Ovary (tissue), 9 donors: ENCODE data around the gene SELENOW. TPM values are rescaled to one million over a fixed set of nuclear protein-coding genes. Genes with fewer than 3 reads are reported as not detected.

Source experiments
- DNase-seq, 5 donors: peaks; one replicate each; pipeline ENCODE4 v3.0.0-alpha.2; 2019 to 2020
- H3K27ac ChIP-seq, 2 donors: fragments of 200-600 bp; one replicate each; pipeline versions ENCODE4 v1.5.1 to v1.8.0; 2019 to 2022
- H3K27me3 ChIP-seq: fragments of 200-600 bp; one replicate; pipeline ENCODE4 v1.8.0; 2022
- H3K36me3 ChIP-seq: fragments of 200-600 bp; sonication (generic); one replicate; pipeline ENCODE4 v1.5.1; 2019
- H3K4me1 ChIP-seq: one replicate; pipeline ENCODE4 v1.8.1; 2013; ENCODE audit warnings: mild to moderate bottlenecking, moderate library complexity; ENCODE audit not compliant: insufficient read depth
- H3K4me3 ChIP-seq: fragments of 200-600 bp; sonication (generic); one replicate; pipeline ENCODE4 v1.5.1; 2017
- H3K9me3 ChIP-seq, 2 donors: fragments of 200-600 bp in 1 of 2; sonication (generic) in 1 of 2; one replicate each; pipeline versions ENCODE4 v1.5.1 to v1.8.1; 2013 to 2019; ENCODE audit warnings: mild to moderate bottlenecking in 1 of 2, moderate library complexity in 1 of 2
- CTCF ChIP-seq, 3 donors: fragments of 450-650 bp in 2 of 3; fragments of 200-600 bp in 1 of 3; IDR thresholded peaks; one replicate each; pipeline versions ENCODE4 v1.5.1 to v1.8.0; 2016 to 2022; ENCODE audit warnings: antibody characterized with exemption in 3 of 3, mild to moderate bottlenecking in 1 of 3
- EP300 ChIP-seq: sonication (generic); formaldehyde crosslinking; IDR thresholded peaks from one replicate; pipeline ENCODE4 v1.6.1; 2017; ENCODE audit warnings: antibody characterized with exemption
- POLR2A ChIP-seq: fragments of 450-650 bp; IDR thresholded peaks from one replicate; pipeline ENCODE4 v1.6.1; 2017; ENCODE audit warnings: antibody characterized with exemption, mild to moderate bottlenecking, moderate library complexity
- WGBS, 3 donors: extraction: QIAGEN DNeasy Blood & Tissue Kit in 1 of 3; methylation state at CpG; one replicate each; pipeline versions ENCODE4 v1.1.5 to v1.1.7; 2013 to 2017; 5-methylcytosine and 5-hydroxymethylcytosine counted together
- intact Hi-C, 4 donors: fragments of 100-400 bp; cut with DNase I; formaldehyde crosslinking; loops; one replicate each; pipeline versions ENCODE4 v1.11.0 to v1.15.1; 2022 to 2023
- polyA plus RNA-seq, 2 donors: library from polyadenylated mRNA; stranded (reverse); fragments of 200-250 nt in 1 of 2; fragments of 350-450 nt in 1 of 2; fragmentation: Illumina TruSeq in 1 of 2; extraction: RNeasy Lipid Tissue Mini Kit (QIAGEN cat#74804) in 1 of 2; gene quantifications; one replicate each; pipeline ENCODE4 v1.2.3, GENCODE V29; 2013 to 2014
- total RNA-seq, 7 donors: library from RNA; depleted of rRNA in 2 of 7; stranded (reverse); fragments of >200 nt in 2 of 7; fragmentation: NEBNext Ultra II Directional in 3 of 7; extraction: Animal tissue kit (Norgen Biotek cat#: 25700) in 3 of 7; gene quantifications; one replicate each; pipeline versions ENCODE4 v1.1.0 to v1.2.4, GENCODE V29; 2016 to 2023
- donor health status: DM: no; HTN: no; CAD: no; lungs with moderate emphysema.
- donor health status: DM: no; HTN: no; CAD: no.
- donor health status: Bipolar disorder and iron deficiency.
- donor health status: DM: yes; HTN: yes; CAD: no.
- donor health status: DM: no; HTN: no; CAD: no.
- donor health status: DM: yes; HTN: yes; CAD: no.

SELENOW gene
- total and polyA plus RNA-seq, 9 donors: 169 to 412 (median 257) TPM

GRCh38 chr19:47755065-47755761, 23.3 kb upstream of the SELENOW start:
- no peaks in the 10 kb centered on the region for H3K27me3 ChIP-seq
- no peaks in the 10 kb centered on the region for H3K9me3 ChIP-seq
- H3K4me1 ChIP-seq: no peaks in the 10 kb centered on the region
- H3K27ac ChIP-seq: no peak overlapping the region
- WGBS, 3 donors: 85 to 91% (median 87%) methylated on average over 32 to 36 of the region's 36 CpGs
- H3K4me3 ChIP-seq: no peak overlapping the region
- intact Hi-C loops: no loop called here
- no peaks in the 10 kb centered on the region for H3K36me3 ChIP-seq
- TF ChIP-seq POLR2A: no peak
- no peak for TF ChIP-seq CTCF (IDR thresholded peaks at IDR 0.05)
- TF ChIP-seq EP300: no peak
- DNase-seq: no peak

DNA sequence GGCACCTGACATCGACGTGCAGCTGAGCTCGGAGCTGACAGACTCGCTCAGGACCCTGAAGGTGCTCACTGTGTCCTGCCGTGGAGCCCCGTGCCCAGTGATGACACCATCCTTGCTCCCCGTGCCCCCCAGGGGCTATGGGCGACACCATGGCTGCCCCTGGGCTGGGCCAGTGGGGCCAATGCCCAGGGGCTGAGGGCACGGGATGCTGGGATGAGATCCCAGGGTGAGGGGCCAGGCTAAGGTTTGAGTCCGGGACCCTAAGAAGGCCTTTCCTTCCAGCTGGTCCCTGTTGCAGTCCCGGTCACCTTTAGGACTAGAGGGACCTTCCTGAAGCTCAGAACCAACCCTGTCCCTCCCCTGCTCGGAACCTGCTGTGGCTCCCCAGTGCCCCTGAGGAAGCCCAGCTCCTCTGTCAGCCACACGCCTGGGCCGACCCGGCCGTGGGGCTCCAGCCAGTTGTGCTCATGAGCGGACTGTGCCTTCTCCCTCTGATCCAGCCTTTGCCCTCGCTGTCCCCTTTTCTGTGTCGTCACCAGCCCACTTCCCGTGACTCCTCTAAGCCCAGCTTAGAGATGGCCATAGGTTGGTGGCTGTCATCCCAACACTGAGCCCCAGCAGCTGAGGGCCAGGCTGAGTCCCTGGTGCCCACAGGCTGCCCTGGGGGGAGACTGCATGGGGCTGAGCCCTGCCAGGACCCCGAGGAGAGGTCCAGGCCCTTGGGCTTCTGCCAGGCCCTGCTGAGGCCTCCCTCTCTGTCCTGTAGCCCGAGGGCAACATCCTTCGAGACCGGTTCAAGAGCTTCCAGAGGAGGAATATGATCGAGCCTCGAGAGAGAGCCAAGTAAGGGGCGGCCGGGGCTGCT, 22.5 kb upstream of the SELENOW start:
- no peak for DNase-seq
- 84 to 89% (median 88%) methylated on average over 24 to 28 of the region's 28 CpGs for WGBS, 3 donors
- Histone ChIP-seq H3K9me3 (no peaks in the 10 kb centered on the region), H3K27ac (no peak overlapping the region), H3K4me1 (no peaks in the 10 kb centered on the region), H3K27me3 (no peaks in the 10 kb centered on the region), H3K4me3 (no peak overlapping the region), H3K36me3 (no peaks in the 10 kb centered on the region)
- intact Hi-C loops: no loop called here
- TF ChIP-seq CTCF (IDR thresholded peaks at IDR 0.05): no peak
- TF ChIP-seq EP300: no peak
- TF ChIP-seq POLR2A: no peak

DNA sequence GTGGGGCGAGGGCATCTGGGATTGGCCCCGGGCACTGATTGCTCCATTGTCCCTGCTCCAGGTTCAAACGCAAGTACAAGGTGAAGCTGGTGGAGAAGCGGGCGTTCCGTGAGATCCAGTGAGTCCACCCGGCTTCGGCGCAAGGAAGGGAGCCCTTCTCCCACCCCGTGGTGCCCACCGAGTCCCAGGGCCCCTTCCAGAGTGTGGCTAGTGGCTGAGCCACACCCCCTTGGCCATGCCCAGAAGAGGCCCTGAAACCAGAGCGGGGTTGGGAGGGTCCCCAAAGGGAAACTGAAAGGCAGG, 21.9 kb upstream of the SELENOW start:
- H3K27ac ChIP-seq: no peak overlapping the region
- no peaks in the 10 kb centered on the region for H3K4me1 ChIP-seq
- H3K36me3 ChIP-seq: no peaks in the 10 kb centered on the region
- no peak overlapping the region for H3K4me3 ChIP-seq
- WGBS, 3 donors: 87 to 91% (median 89%) methylated on average over 12 of the region's 12 CpGs
- no peak for DNase-seq
- H3K27me3 ChIP-seq: no peaks in the 10 kb centered on the region
- no peaks in the 10 kb centered on the region for H3K9me3 ChIP-seq
- TF ChIP-seq EP300 (no peak), CTCF (IDR thresholded peaks at IDR 0.05) (no peak), POLR2A (no peak)
- intact Hi-C loops: no loop called here

- intact Hi-C loops: no loop called here
- TF ChIP-seq EP300 (no peak), POLR2A (no peak), CTCF (IDR thresholded peaks at IDR 0.05) (no peak)
- H3K36me3 ChIP-seq: no peaks in the 10 kb centered on the region
- no peak for DNase-seq
- no peaks in the 10 kb centered on the region for H3K4me1 ChIP-seq
- no peaks in the 10 kb centered on the region for H3K27me3 ChIP-seq
- WGBS, 3 donors: 67 to 80% (median 76%) methylated on average over 21 to 22 of the region's 22 CpGs
- no peak overlapping the region for H3K4me3 ChIP-seq
- no peak overlapping the region for H3K27ac ChIP-seq
- no peaks in the 10 kb centered on the region for H3K9me3 ChIP-seq
These were observed 21.4 kb upstream of the SELENOW start for GRCh38 chr19:47756953-47757608.
